NCI-H446 (cell line): ENCODE measurements around the gene LRP1B.

Experiments used
- DNase-seq, 2 experiments: peaks; one replicate each; lab custom pipeline; 2025; lab: John Stamatoyannopoulos, UW

LRP1B gene

DNA sequence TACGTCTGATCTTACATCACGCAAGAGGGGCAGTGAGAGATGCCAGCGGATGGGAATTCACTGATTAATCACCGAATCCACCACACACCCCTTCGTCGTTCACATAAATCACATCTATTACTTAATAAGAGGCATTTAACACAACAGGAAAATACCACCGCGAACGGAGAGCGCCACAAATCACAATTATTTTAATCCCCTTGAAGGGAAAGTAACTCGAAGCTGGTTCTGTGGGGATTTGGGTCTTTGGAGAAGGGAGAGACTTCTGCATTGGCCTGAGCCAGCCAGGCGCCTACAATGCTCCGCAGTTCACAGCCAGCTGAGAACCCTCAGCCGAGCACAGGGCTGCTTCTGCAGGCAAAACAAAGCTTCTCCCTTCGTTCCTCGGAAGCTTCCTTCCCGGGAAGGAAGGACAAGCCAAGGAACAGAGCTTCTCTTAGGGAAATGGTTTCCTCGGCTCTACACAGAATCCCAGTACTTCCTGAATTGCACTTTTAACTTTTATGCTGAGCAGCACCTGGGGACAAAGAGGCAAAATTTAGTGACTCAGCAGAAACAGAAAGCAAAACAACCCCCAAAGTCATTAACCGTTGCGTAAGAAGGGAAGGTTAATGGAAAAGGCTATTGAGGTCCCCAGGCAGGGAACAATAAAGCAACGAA is at the start of gene LRP1B:
Gene LRP1B (minus strand): TSS at position 7 of the 660 bp plus-strand sequence. CDS start 287 bp downstream, outside the sequence.
- DNase-seq: peak in 1 of 2 experiments; percentile 61

- no peak for DNase-seq
These were observed 48.9 kb upstream of the LRP1B start for GRCh38 chr2:142179686-142180085.

- DNase-seq: no peak
These were observed 47.8 kb upstream of the LRP1B start for GRCh38 chr2:142178604-142179003.

DNA sequence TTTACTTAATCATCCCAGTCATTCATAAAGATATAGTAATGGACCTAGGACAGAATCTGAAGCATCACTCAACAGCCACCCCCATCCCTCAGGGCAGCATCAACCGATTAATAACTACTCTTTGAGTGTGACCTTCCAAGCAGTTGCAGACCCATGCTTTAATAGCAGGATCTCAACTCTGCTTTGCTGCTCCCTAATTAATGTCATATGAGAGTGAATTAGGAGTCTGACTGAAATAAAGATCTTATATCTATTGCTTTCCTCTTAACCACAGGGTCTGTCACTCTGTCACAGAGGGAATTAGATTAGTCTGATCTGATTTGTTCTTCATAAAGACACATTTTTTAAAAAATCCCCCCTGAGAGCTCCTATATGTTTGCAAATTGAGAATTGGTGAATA is 46.1 kb upstream of the LRP1B start:
- DNase-seq: no peak

DNA sequence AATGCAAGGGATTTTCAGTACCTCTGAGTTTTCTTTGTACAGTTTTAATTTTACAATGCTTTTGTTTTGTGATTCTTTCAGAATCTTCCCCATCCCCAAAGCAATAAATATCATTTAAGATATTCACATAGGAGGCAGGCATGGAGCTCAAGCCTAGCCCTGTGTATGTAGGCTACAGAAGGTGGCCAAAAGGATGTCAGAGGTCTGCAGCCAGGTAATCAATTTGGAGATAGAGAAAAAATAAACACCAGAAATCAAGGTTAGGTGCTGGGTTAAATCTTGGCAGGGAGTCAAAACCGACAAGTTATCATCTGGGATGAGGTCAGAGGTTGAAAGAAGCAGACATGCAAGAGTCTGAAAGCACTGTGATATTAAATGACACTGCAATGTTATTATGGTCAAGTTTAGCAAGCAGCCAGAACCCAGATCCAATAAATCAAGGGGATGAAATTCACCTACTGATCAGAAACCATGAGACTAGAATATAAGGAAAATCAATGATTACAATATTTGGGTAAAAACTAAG is 45.1 kb upstream of the LRP1B start:
- DNase-seq: no peak

DNA sequence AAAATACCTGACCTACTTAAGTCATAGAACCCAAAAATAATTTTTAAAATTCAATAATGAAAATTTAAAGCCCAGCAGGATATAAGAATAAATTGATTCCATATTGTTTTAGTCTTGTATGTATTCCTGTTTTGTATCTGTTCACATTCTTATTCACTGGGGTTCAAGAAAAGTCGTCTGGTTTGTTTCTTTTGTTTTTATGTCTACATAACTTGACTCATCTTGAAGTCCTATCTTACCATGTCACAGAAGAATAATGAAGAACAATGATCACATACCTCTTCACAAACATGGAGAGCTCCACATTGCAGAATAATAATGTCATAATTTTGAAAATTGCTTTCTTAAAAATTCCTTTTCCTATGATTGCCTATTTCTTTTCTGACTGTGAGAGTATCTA is 43.4 kb upstream of the LRP1B start:
- no peak for DNase-seq

- DNase-seq: no peak
These were observed 40.0 kb upstream of the LRP1B start for GRCh38 chr2:142170847-142171246.

GRCh38 chr2:142165790-142166189 is 35.0 kb upstream of the LRP1B start:
- DNase-seq: peak; percentile 23 to 83

- no peak for DNase-seq
These were observed 22.8 kb upstream of the LRP1B start for GRCh38 chr2:142153601-142154000.

DNA sequence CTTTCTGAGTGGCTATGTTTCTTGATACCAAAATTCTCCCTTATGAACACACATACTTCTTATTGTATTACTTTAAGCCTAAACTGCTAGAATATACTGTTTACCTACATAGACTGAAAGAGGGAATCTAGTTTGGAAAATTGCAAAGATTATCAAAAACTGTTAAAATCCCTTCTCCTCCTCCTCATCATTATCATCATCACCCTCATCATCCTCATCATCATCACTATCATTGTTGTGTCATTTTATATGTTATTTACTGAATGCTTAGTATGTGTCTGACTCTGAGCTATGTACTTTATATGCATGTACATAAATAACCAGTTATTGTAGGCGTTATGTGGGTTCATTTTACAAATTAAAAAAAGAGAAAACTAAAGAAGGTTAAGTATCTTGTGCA is 19.6 kb upstream of the LRP1B start:
- no peak for DNase-seq

DNA sequence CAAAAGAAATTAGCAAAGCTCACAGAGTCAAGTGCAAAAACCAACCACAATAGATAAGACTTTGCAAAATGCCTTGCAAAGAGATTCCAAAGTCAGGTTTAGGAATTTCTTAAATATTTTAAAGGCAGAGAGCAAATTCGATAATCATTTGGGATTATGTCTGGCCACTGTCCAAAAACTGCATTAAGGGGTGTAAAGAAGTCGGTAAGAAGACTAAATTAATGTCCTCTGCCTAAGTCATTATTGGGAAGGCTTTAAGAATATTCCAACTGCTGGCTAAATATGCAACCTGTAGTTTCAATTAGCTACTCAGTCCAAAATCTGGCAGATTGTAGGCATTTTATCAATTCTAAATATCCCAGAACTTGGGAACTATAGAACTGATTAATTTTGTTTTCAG is 13.7 kb upstream of the LRP1B start:
- DNase-seq: no peak

DNA sequence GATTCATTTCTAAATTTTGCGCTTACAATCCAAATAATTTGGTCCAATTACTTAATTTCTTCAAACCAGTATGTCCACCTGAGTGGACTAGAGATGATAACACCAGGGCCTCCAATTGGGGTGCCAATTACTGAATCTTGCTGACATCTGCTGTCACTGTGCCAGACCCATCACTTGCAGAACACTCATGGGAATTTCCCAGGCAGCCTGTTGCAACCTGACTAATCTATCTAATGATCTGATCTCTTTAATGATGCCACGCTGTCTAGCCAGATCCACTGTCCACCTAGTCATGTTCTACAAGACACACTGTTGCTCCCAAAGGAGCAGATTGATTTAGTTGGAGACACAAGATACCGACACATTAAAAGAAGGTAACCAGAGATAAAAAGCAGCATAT is 11.8 kb upstream of the LRP1B start:
- DNase-seq: peak in 1 of 2 experiments; percentile 49

- peak in 1 of 2 experiments; percentile 74 for DNase-seq
These were observed 9.6 kb upstream of the LRP1B start for GRCh38 chr2:142140434-142140845.

DNA sequence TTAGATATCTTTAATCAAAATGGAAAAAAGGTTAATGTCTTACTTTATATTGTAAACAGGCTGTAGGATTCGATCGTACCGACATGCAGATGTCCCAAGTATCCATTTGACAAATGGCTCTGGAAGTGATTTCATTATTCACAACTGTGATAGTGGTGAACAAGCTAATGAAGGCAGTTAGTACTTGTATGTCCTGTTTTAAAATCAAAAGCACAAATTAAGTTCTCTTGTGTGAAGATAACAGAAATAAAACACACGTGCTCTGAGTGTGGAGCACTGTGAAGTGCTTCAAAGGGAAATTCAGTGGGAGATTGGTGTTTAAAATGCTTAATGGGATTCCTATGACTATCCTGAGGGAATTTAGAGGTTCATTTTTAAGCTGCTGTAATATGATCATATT is 8.6 kb upstream of the LRP1B start:
- peak in 1 of 2 experiments; percentile 45 for DNase-seq

GRCh38 chr2:142136571-142136970 is 5.8 kb upstream of the LRP1B start:
- peak in 1 of 2 experiments; percentile 32 for DNase-seq

DNA sequence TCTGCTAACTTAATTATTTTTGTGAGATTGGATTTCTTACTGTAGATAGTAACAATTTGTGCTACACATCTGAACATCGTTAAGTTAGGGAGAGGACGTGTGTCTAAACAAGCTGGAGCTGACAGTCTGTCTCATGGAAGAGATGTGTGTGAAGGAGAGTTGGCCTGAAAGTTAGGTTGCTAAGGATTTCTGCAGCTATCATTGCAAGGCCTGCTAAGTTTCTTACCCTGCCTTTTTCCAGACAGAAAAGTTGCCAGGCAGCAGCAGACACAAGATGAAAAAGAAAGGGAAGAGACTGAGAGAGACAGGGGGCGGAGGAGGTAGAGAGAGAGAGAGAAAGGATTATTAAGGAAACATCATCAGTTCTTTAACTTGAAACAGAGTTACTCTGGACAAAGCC is 4.1 kb upstream of the LRP1B start:
- peak; percentile 49 to 54 for DNase-seq

- peak; percentile 78 to 81 for DNase-seq
These were observed 456 bp downstream of the LRP1B start for GRCh38 chr2:142130111-142131009.

- DNase-seq: no peak
These were observed 2.7 kb downstream of the LRP1B start for GRCh38 chr2:142128105-142128504.

GRCh38 chr2:142127248-142127647 is 3.6 kb downstream of the LRP1B start:
- DNase-seq: no peak

- DNase-seq: no peak
These were observed 6.1 kb downstream of the LRP1B start for GRCh38 chr2:142124706-142125105.

- no peak for DNase-seq
These were observed 11.5 kb downstream of the LRP1B start for GRCh38 chr2:142119347-142119746.

- peak; percentile 41 to 73 for DNase-seq
These were observed 18.0 kb downstream of the LRP1B start for GRCh38 chr2:142112757-142113221.
